ENCODE data around the gene AP1M1.

The AP1M1 gene

DNA sequence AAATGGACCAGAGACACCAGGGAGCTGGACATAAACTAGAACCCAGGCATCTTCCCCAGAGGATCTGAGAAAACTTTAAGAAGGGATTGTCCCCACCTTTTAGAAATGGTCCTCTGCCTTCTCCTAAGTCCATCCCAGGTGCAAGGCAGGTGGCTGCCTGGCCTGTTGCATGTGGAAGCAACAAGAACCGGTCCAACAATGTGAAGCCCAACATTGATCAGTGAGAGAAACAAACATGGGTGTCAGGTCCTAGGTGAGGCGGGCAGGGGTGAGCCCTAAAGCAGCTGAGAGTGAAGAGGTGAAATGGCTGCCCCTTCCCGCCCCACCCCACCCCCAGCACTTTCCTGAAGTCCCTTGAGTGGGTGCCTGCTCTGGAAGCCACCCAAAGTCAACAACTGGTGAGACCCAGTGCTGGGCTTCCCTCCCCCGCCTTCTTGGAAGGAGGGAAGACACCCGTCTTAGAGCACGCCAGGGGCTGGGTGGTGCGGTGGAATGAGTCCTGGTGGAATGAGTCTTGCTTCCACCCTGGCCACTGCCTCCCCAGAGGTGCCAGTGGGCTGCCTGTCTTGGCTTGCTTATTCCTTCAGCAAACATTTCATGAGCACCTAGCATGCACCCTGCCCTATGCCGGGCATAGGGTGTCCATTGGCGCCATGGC is 1.7 kb downstream of the AP1M1 start:
- Histone ChIP-seq H3K27ac (ENCODE audit: low read depth in 2 of 2, low read length in 2 of 2) (no peak overlapping the region), H3K4me1 (ENCODE audit: control insufficient read depth in 2 of 2, insufficient read depth in 2 of 2, low read length in 2 of 2) (peaks cover 21 to 26% of the 10 kb centered on the region in 2 donors), H3K27me3 (ENCODE audit: control insufficient read depth in 2 of 2, insufficient read depth in 2 of 2, low read length in 2 of 2) (no peaks in the 10 kb centered on the region)

DNA sequence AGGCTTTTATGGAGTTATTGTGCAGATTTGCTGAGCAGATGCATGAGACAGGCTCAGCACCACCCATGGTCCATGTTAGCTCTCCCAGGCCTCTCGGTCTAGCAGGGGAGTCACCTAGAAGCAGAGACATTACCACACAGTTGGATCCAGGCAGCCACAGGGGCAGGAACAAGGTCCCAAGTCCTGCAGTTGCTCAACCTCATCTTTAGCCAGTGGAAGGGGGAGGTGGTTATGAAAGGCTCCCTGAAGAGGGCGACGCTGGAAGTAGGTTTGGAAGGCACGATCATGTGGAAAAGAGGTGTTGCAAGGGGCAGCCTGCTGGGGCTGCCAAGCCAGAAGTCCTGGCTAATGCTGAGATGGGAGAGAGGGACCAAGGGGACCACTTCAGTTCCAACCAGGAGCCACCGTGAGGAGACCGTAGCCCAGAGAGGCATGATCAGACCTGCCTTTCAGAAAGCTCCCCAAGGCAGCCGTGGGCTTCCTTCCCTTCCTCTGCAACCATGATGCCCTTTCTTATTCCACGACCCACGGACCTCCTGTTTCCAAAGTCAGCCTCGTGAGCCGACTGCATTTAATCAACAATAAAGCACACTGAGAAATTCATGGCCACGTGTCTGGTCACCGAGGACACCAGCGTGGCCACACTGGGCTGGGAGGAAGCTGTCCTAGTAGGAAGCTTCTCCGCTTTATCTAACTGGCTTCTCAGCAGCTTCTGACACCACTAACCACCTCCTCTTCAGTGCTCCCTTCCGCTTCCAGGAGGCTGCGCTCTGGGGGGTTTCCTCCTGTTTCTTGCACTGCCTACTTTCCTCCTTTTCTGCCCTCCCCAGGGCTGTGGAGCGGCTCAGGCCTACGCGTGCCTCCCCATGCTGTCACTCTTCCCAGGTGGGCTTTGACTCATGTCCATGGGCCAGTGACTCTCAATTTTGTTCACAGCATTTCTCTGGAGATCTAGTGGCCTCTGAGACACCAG is 2.6 kb downstream of the AP1M1 start:
- H3K9me3 ChIP-seq (ENCODE audit: control insufficient read depth in 2 of 2, low read length in 2 of 2): no peaks in the 10 kb centered on the region
- peaks cover 21 to 26% of the 10 kb centered on the region in 2 donors for H3K4me1 ChIP-seq (ENCODE audit: control insufficient read depth in 2 of 2, insufficient read depth in 2 of 2, low read length in 2 of 2)
- H3K27ac ChIP-seq (ENCODE audit: low read depth in 2 of 2, low read length in 2 of 2): no peak overlapping the region
- no peak overlapping the region for H3K9ac ChIP-seq (ENCODE audit: low read depth in 1 of 2, low read length in 2 of 2)
- no peak overlapping the region for H3K4me3 ChIP-seq (ENCODE audit: low read length in 2 of 2)
- H3K36me3 ChIP-seq (ENCODE audit: control insufficient read depth in 2 of 2, insufficient read depth in 2 of 2, low read length in 2 of 2): peaks cover 0 to 19% of the 10 kb centered on the region in 2 donors
- no peaks in the 10 kb centered on the region for H3K27me3 ChIP-seq (ENCODE audit: control insufficient read depth in 2 of 2, insufficient read depth in 2 of 2, low read length in 2 of 2)

More for the DNA sequence above, 1.7 kb downstream of the AP1M1 start:
- Histone ChIP-seq H3K9ac (ENCODE audit: low read depth in 1 of 2, low read length in 2 of 2) (no peak overlapping the region), H3K9me3 (ENCODE audit: control insufficient read depth in 2 of 2, low read length in 2 of 2) (no peaks in the 10 kb centered on the region), H3K4me3 (ENCODE audit: low read length in 2 of 2) (no peak overlapping the region), H3K36me3 (ENCODE audit: control insufficient read depth in 2 of 2, insufficient read depth in 2 of 2, low read length in 2 of 2) (peaks cover 0 to 17% of the 10 kb centered on the region in 2 donors)

DNA sequence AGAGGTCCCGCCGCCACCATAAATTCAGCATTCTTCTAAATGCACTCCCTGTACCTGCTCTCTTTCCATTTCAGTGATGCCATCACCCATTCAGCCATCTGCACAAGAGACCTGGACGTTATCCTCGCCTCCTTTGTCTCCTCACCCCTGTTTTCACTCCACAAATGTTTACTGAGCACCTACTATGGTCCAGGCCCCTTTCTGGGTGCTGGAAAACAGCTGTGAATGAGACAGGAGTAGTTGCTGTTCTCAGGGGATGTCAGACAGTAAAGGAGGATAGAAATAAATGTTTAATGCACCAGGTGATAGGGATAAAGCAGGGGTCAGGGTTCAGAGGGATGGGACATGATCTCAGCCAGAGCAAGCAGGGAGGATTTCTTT is 3.3 kb downstream of the AP1M1 start:
- H3K36me3 ChIP-seq (ENCODE audit: control insufficient read depth in 2 of 2, insufficient read depth in 2 of 2, low read length in 2 of 2): peaks cover 0 to 24% of the 10 kb centered on the region in 2 donors

GRCh38 chr19:16202320-16203255 is 4.9 kb downstream of the AP1M1 start:
- peaks cover 0 to 24% of the 10 kb centered on the region in 2 donors for H3K36me3 ChIP-seq (ENCODE audit: control insufficient read depth in 2 of 2, insufficient read depth in 2 of 2, low read length in 2 of 2)
- H3K4me1 ChIP-seq (ENCODE audit: control insufficient read depth in 2 of 2, insufficient read depth in 2 of 2, low read length in 2 of 2): peaks cover 11% of the 10 kb centered on the region in 2 donors
- H3K27ac ChIP-seq (ENCODE audit: low read depth in 2 of 2, low read length in 2 of 2): no peak overlapping the region
- H3K4me3 ChIP-seq (ENCODE audit: low read length in 2 of 2): no peak overlapping the region
- no peaks in the 10 kb centered on the region for H3K9me3 ChIP-seq (ENCODE audit: control insufficient read depth in 2 of 2, low read length in 2 of 2)
- H3K27me3 ChIP-seq (ENCODE audit: control insufficient read depth in 2 of 2, insufficient read depth in 2 of 2, low read length in 2 of 2): no peaks in the 10 kb centered on the region
- no peak overlapping the region for H3K9ac ChIP-seq (ENCODE audit: low read depth in 1 of 2, low read length in 2 of 2)

More for the DNA sequence above, 3.3 kb downstream of the AP1M1 start:
- Histone ChIP-seq H3K27me3 (ENCODE audit: control insufficient read depth in 2 of 2, insufficient read depth in 2 of 2, low read length in 2 of 2) (no peaks in the 10 kb centered on the region), H3K4me1 (ENCODE audit: control insufficient read depth in 2 of 2, insufficient read depth in 2 of 2, low read length in 2 of 2) (peaks cover 21% of the 10 kb centered on the region in 2 donors), H3K9ac (ENCODE audit: low read depth in 1 of 2, low read length in 2 of 2) (no peak overlapping the region), H3K27ac (ENCODE audit: low read depth in 2 of 2, low read length in 2 of 2) (no peak overlapping the region), H3K9me3 (ENCODE audit: control insufficient read depth in 2 of 2, low read length in 2 of 2) (no peaks in the 10 kb centered on the region), H3K4me3 (ENCODE audit: low read length in 2 of 2) (no peak overlapping the region)

GRCh38 chr19:16203256-16204004 is 5.7 kb downstream of the AP1M1 start:
- H3K4me3 ChIP-seq (ENCODE audit: low read length in 2 of 2): no peak overlapping the region
- no peak overlapping the region for H3K9ac ChIP-seq (ENCODE audit: low read depth in 1 of 2, low read length in 2 of 2)
- no peaks in the 10 kb centered on the region for H3K27me3 ChIP-seq (ENCODE audit: control insufficient read depth in 2 of 2, insufficient read depth in 2 of 2, low read length in 2 of 2)
- H3K9me3 ChIP-seq (ENCODE audit: control insufficient read depth in 2 of 2, low read length in 2 of 2): no peaks in the 10 kb centered on the region
- peaks cover 6% of the 10 kb centered on the region in 2 donors for H3K4me1 ChIP-seq (ENCODE audit: control insufficient read depth in 2 of 2, insufficient read depth in 2 of 2, low read length in 2 of 2)
- no peak overlapping the region for H3K27ac ChIP-seq (ENCODE audit: low read depth in 2 of 2, low read length in 2 of 2)
- peaks cover 5 to 33% of the 10 kb centered on the region in 2 donors for H3K36me3 ChIP-seq (ENCODE audit: control insufficient read depth in 2 of 2, insufficient read depth in 2 of 2, low read length in 2 of 2)

DNA sequence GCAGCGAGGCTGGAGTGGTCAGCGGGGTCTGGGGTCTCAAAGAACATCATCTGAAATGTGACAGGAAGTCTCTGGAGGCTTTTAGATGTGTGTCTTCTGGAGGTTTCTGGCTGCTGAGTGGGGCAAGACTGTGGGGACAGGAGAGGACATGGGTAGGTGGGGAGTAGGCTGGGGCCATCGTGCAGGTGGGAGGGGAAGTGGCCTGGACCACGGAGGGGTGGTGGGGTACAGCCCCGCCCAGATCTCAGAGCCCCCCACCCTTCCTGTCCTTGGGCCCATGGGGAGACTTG is 6.2 kb downstream of the AP1M1 start:
- Histone ChIP-seq H3K27me3 (ENCODE audit: control insufficient read depth in 2 of 2, insufficient read depth in 2 of 2, low read length in 2 of 2) (no peaks in the 10 kb centered on the region), H3K36me3 (ENCODE audit: control insufficient read depth in 2 of 2, insufficient read depth in 2 of 2, low read length in 2 of 2) (peaks cover 11 to 38% of the 10 kb centered on the region in 2 donors), H3K4me3 (ENCODE audit: low read length in 2 of 2) (no peak overlapping the region), H3K4me1 (ENCODE audit: control insufficient read depth in 2 of 2, insufficient read depth in 2 of 2, low read length in 2 of 2) (peaks cover under 1 to 3% of the 10 kb centered on the region in 2 donors), H3K9ac (ENCODE audit: low read depth in 1 of 2, low read length in 2 of 2) (no peak overlapping the region), H3K27ac (ENCODE audit: low read depth in 2 of 2, low read length in 2 of 2) (no peak overlapping the region), H3K9me3 (ENCODE audit: control insufficient read depth in 2 of 2, low read length in 2 of 2) (no peaks in the 10 kb centered on the region)

GRCh38 chr19:16205205-16206045 is 7.7 kb downstream of the AP1M1 start:
- Histone ChIP-seq H3K27me3 (ENCODE audit: control insufficient read depth in 2 of 2, insufficient read depth in 2 of 2, low read length in 2 of 2) (no peaks in the 10 kb centered on the region), H3K27ac (ENCODE audit: low read depth in 2 of 2, low read length in 2 of 2) (no peak overlapping the region), H3K9ac (ENCODE audit: low read depth in 1 of 2, low read length in 2 of 2) (no peak overlapping the region), H3K4me3 (ENCODE audit: low read length in 2 of 2) (no peak overlapping the region), H3K36me3 (ENCODE audit: control insufficient read depth in 2 of 2, insufficient read depth in 2 of 2, low read length in 2 of 2) (peaks cover 17 to 49% of the 10 kb centered on the region in 2 donors), H3K9me3 (ENCODE audit: control insufficient read depth in 2 of 2, low read length in 2 of 2) (no peaks in the 10 kb centered on the region), H3K4me1 (ENCODE audit: control insufficient read depth in 2 of 2, insufficient read depth in 2 of 2, low read length in 2 of 2) (no peaks in the 10 kb centered on the region)

GRCh38 chr19:16206046-16206605 is 8.4 kb downstream of the AP1M1 start:
- no peaks in the 10 kb centered on the region for H3K4me1 ChIP-seq (ENCODE audit: control insufficient read depth in 2 of 2, insufficient read depth in 2 of 2, low read length in 2 of 2)
- no peak overlapping the region for H3K27ac ChIP-seq (ENCODE audit: low read depth in 2 of 2, low read length in 2 of 2)
- no peaks in the 10 kb centered on the region for H3K9me3 ChIP-seq (ENCODE audit: control insufficient read depth in 2 of 2, low read length in 2 of 2)
- peaks cover 17 to 50% of the 10 kb centered on the region in 2 donors for H3K36me3 ChIP-seq (ENCODE audit: control insufficient read depth in 2 of 2, insufficient read depth in 2 of 2, low read length in 2 of 2)
- H3K27me3 ChIP-seq (ENCODE audit: control insufficient read depth in 2 of 2, insufficient read depth in 2 of 2, low read length in 2 of 2): no peaks in the 10 kb centered on the region
- no peak overlapping the region for H3K4me3 ChIP-seq (ENCODE audit: low read length in 2 of 2)
- no peak overlapping the region for H3K9ac ChIP-seq (ENCODE audit: low read depth in 1 of 2, low read length in 2 of 2)
